Uterus (tissue), 2 donors: ENCODE data around the gene PHF2.

Experiments used
- CTCF ChIP-seq, 4 experiments: fragments of 200-600 bp in 2 of 4; fragments of 450-650 bp in 2 of 4; sonication (generic) in 2 of 4; IDR thresholded peaks; one replicate each; pipeline ENCODE4 v1.5.1; 2016 to 2019; ENCODE audit warnings: antibody characterized with exemption in 4 of 4, mild to moderate bottlenecking in 2 of 4, moderate library complexity in 1 of 4
- POLR2A ChIP-seq, 2 donors: fragments of 450-650 bp; IDR thresholded peaks; one replicate each; pipeline ENCODE4 v1.6.1; 2016; ENCODE audit warnings: antibody characterized with exemption in 2 of 2, mild to moderate bottlenecking in 1 of 2, moderate library complexity in 1 of 2

GRCh38 chr9:93671020-93671338 is 94.6 kb downstream of the PHF2 start:
- TF ChIP-seq CTCF (IDR thresholded peaks at IDR 0.05) (no peak), POLR2A (IDR thresholded peaks at IDR 0.05) (no peak)
